Measurements from ENCODE around the gene BABAM2.

BABAM2 gene

GRCh38 chr2:27903649-27904404 is 13.3 kb downstream of the BABAM2 start:
- Histone ChIP-seq H3K79me2 (ENCODE audit: insufficient read depth, low read length) (peaks cover 14% of the 10 kb centered on the region), H4K20me1 (ENCODE audit: low read depth, low read length) (no peaks in the 10 kb centered on the region), H3K9ac (ENCODE audit: low read length) (no peak overlapping the region), H3K27ac (ENCODE audit: low read depth, low read length) (no peak overlapping the region), H3K27me3 (ENCODE audit: low read length) (no peaks in the 10 kb centered on the region), H3K9me3 (ENCODE audit: insufficient read depth, low read length) (no peaks in the 10 kb centered on the region), H3F3A (ENCODE audit: insufficient read depth) (no peaks in the 10 kb centered on the region), H2AFZ (ENCODE audit: low read depth, low read length, severe bottlenecking) (no peak overlapping the region), H3K4me3 (ENCODE audit: insufficient read depth, low read length, poor library complexity, severe bottlenecking) (no peak overlapping the region), H3K4me2 (ENCODE audit: low read depth, low read length, poor library complexity, severe bottlenecking) (no peak overlapping the region), H3K36me3 (ENCODE audit: low read length) (peaks cover 10% of the 10 kb centered on the region; the same call in 1 of the 2 replicates), H3K9me2 (replicated peaks; ENCODE audit: insufficient read depth, low read length) (no peaks in the 10 kb centered on the region)
- no peak for TF ChIP-seq EZH2phosphoT487 (conservative IDR thresholded peaks at IDR 0.05; ENCODE audit: low read length)
- no peak for TF ChIP-seq CTCF (IDR thresholded peaks at IDR 0.05; ENCODE audit: insufficient read depth, low read length, poor library complexity, severe bottlenecking)

- Histone ChIP-seq H3K27me3 (ENCODE audit: low read length) (no peaks in the 10 kb centered on the region), H3K4me3 (ENCODE audit: insufficient read depth, low read length, poor library complexity, severe bottlenecking) (no peak overlapping the region), H2AFZ (ENCODE audit: low read depth, low read length, severe bottlenecking) (no peak overlapping the region), H3F3A (ENCODE audit: insufficient read depth) (no peaks in the 10 kb centered on the region), H3K9me3 (ENCODE audit: insufficient read depth, low read length) (no peaks in the 10 kb centered on the region), H3K36me3 (ENCODE audit: low read length) (peaks cover 10% of the 10 kb centered on the region; the same call in 1 of the 2 replicates), H3K27ac (ENCODE audit: low read depth, low read length) (no peak overlapping the region), H3K4me2 (ENCODE audit: low read depth, low read length, poor library complexity, severe bottlenecking) (no peak overlapping the region), H3K9ac (ENCODE audit: low read length) (no peak overlapping the region), H3K79me2 (ENCODE audit: insufficient read depth, low read length) (peaks cover 14% of the 10 kb centered on the region), H3K9me2 (replicated peaks; ENCODE audit: insufficient read depth, low read length) (no peaks in the 10 kb centered on the region), H4K20me1 (ENCODE audit: low read depth, low read length) (no peaks in the 10 kb centered on the region)
- TF ChIP-seq EZH2phosphoT487 (conservative IDR thresholded peaks at IDR 0.05; ENCODE audit: low read length) (no peak), CTCF (IDR thresholded peaks at IDR 0.05; ENCODE audit: insufficient read depth, low read length, poor library complexity, severe bottlenecking) (no peak)
Observed at GRCh38 chr2:27904405-27904665, 13.8 kb downstream of the BABAM2 start.

GRCh38 chr2:27906074-27906473 is 15.5 kb downstream of the BABAM2 start:
- Histone ChIP-seq H3K4me3 (ENCODE audit: insufficient read depth, low read length, poor library complexity, severe bottlenecking) (no peak overlapping the region), H3K9me3 (ENCODE audit: insufficient read depth, low read length) (no peaks in the 10 kb centered on the region), H3F3A (ENCODE audit: insufficient read depth) (no peaks in the 10 kb centered on the region), H3K27ac (ENCODE audit: low read depth, low read length) (no peak overlapping the region), H4K20me1 (ENCODE audit: low read depth, low read length) (no peaks in the 10 kb centered on the region), H3K9ac (ENCODE audit: low read length) (no peak overlapping the region), H3K27me3 (ENCODE audit: low read length) (no peaks in the 10 kb centered on the region), H3K4me2 (ENCODE audit: low read depth, low read length, poor library complexity, severe bottlenecking) (no peak overlapping the region), H3K36me3 (ENCODE audit: low read length) (peaks cover 10% of the 10 kb centered on the region; the same call in 1 of the 2 replicates), H3K9me2 (replicated peaks; ENCODE audit: insufficient read depth, low read length) (no peaks in the 10 kb centered on the region), H2AFZ (ENCODE audit: low read depth, low read length, severe bottlenecking) (no peak overlapping the region), H3K79me2 (ENCODE audit: insufficient read depth, low read length) (peaks cover 14% of the 10 kb centered on the region)
- no peak for TF ChIP-seq EZH2phosphoT487 (conservative IDR thresholded peaks at IDR 0.05; ENCODE audit: low read length)
- TF ChIP-seq CTCF (IDR thresholded peaks at IDR 0.05; ENCODE audit: insufficient read depth, low read length, poor library complexity, severe bottlenecking) = no peak

Data from SU-DHL-6 (cell line).